ENCODE results near the gene CFAP300. TPM values are rescaled to one million over a fixed set of nuclear protein-coding genes. Genes with fewer than 3 reads are reported as not detected.

The CFAP300 gene
- total and polyA plus RNA-seq, 2 of the 8 experiments (the other 6 are each of a cell fraction or from before 2014, with no cell fraction given), result 2.1 to 2.8 TPM

- no peak overlapping the region for H3K27ac ChIP-seq (ENCODE audit: low read depth, low read length)
- no peak overlapping the region for H2BK12ac ChIP-seq (ENCODE audit: low read depth, low read length)
- no peak overlapping the region for H4K8ac ChIP-seq (ENCODE audit: extremely low read depth, insufficient read depth, low read length)
- H2AFZ ChIP-seq (ENCODE audit: low read length), result no peak overlapping the region
- H4K5ac ChIP-seq (ENCODE audit: insufficient read length, low read depth, low read length), result no peak overlapping the region
- no peak overlapping the region for H3K4ac ChIP-seq (replicated peaks; ENCODE audit: insufficient read length, low read depth, low read length)
- H3K18ac ChIP-seq (ENCODE audit: extremely low read depth, low read length), result no peak overlapping the region
- WGBS, 2 experiments (ENCODE audit: extremely low coverage in 1 of 2, insufficient coverage in 1 of 2, insufficient read length in 1 of 2, insufficient replicate concordance in 2 of 2, low coverage in 1 of 2, low lambda C conversion rate in 2 of 2, missing lambda C conversion rate in 1 of 2), result 89% methylated on average over 7 of the region's 7 CpGs; no CpG with 5 or more reads in 1 of the 2 experiments
- DNase-seq (ENCODE audit: low read depth in 1 of 2, low spot score in 2 of 2) (no peak), FAIRE-seq (no peak)
- ChIA-PET CTCF (ENCODE audit: partially characterized antibody) (interaction anchor here (0.6 to 4.6 kb wide), 41 partner anchors 8 to 940 kb away, joined by 3 to 134 read pairs (median 4); no protein-coding TSS in a partner anchor), POLR2A (ENCODE audit: partially characterized antibody) (no interaction called here)
- H3K4me3 ChIP-seq (ENCODE audit: extremely low read depth in 1 of 4, insufficient read depth in 2 of 4, low read depth in 3 of 4, low read length in 4 of 4), result no peak overlapping the region
- H3K23ac ChIP-seq (ENCODE audit: insufficient read length), result no peak overlapping the region
- no peak overlapping the region for H3K14ac ChIP-seq (ENCODE audit: insufficient read length)
- no peak overlapping the region for H2AK5ac ChIP-seq (ENCODE audit: low read depth, low read length)
- no peak overlapping the region for H2BK20ac ChIP-seq (ENCODE audit: low read length)
- H2BK120ac ChIP-seq (replicated peaks; ENCODE audit: low read depth, low read length), result no peak overlapping the region
- no peak for TF ChIP-seq GTF2F1 (IDR thresholded peaks at IDR 0.05; ENCODE audit: borderline replicate concordance, low read depth, low read length)
- no peak for TF ChIP-seq USF2 (IDR thresholded peaks at IDR 0.05; ENCODE audit: low read length)
- no peak for TF ChIP-seq FOSL1 (IDR thresholded peaks at IDR 0.05; ENCODE audit: insufficient read depth, low read depth, low read length)
- TF ChIP-seq ZNF274 (IDR thresholded peaks at IDR 0.05; ENCODE audit: borderline replicate concordance, extremely low read depth, low read length), result no peak
- no peak for TF ChIP-seq JUN (IDR thresholded peaks at IDR 0.05; ENCODE audit: low read depth, low read length)
- TF ChIP-seq MAFK (IDR thresholded peaks at IDR 0.05; ENCODE audit: low read depth, low read length), result no peak
- no peak overlapping the region for H4K91ac ChIP-seq (replicated peaks; ENCODE audit: insufficient read length, low read length)
- H3K79me2 ChIP-seq (ENCODE audit: control insufficient read depth in 1 of 2, insufficient read depth in 2 of 2, low read length in 2 of 2), result no peaks in the 10 kb centered on the region
- no peak overlapping the region for H2BK5ac ChIP-seq (ENCODE audit: low read depth, low read length)
- no peaks in the 10 kb centered on the region for H3K27me3 ChIP-seq (replicated peaks in 1 of 4; ENCODE audit: control insufficient read depth in 3 of 4, extremely low read depth in 1 of 4, insufficient read depth in 3 of 4, low read length in 3 of 4)
- H3K4me1 ChIP-seq (replicated peaks in 1 of 4; ENCODE audit: control insufficient read depth in 3 of 4, insufficient read depth in 4 of 4, low read length in 3 of 4), result peaks cover 0 to 3% (median 0%) of the 10 kb centered on the region in 4 experiments; a peak in 1 of 7 replicates
- H3K9me3 ChIP-seq (ENCODE audit: insufficient read depth in 2 of 2, low read depth in 1 of 2, low read length in 1 of 2), result no peaks in the 10 kb centered on the region
- H3K23me2 ChIP-seq (ENCODE audit: low read depth, low read length), result no peaks in the 10 kb centered on the region
- H3K79me1 ChIP-seq (ENCODE audit: low read depth, low read length), result no peaks in the 10 kb centered on the region
- no peak overlapping the region for H3K56ac ChIP-seq (replicated peaks; ENCODE audit: insufficient read length, low read depth, low read length)
- H4K20me1 ChIP-seq (replicated peaks in 1 of 2; ENCODE audit: control insufficient read depth in 1 of 2, insufficient read depth in 2 of 2, low read length in 2 of 2), result no peaks in the 10 kb centered on the region
- no peak overlapping the region for H2BK15ac ChIP-seq (ENCODE audit: low read length)
- no peak overlapping the region for H3K4me2 ChIP-seq (ENCODE audit: insufficient read depth in 1 of 2, low read depth in 2 of 2, low read length in 2 of 2)
- H3K36me3 ChIP-seq (ENCODE audit: control insufficient read depth in 2 of 4, insufficient read depth in 4 of 4, low read length in 3 of 4), result no peaks in the 10 kb centered on the region
- H3K9ac ChIP-seq (replicated peaks in 1 of 4; ENCODE audit: extremely low read depth in 1 of 4, low read depth in 3 of 4, low read length in 3 of 4), result no peak overlapping the region
Observed at GRCh38 chr11:102006835-102007566, 40.2 kb upstream of the CFAP300 start.

Data from H1 (cell line).